ENCODE data around the gene CYB561D2. TPM values are rescaled to one million over a fixed set of nuclear protein-coding genes. Genes with fewer than 3 reads are reported as not detected.

The CYB561D2 gene
- polyA plus RNA-seq, 3 donors, result 13.2 to 25.3 (median 19.7) TPM

Other genes starting within 250 kb of the CYB561D2 start
- 10 to 100 TPM in 2 of 3 donors, 1 to 10 TPM in 1; 5.5 to 35.5 (median 23.8) TPM for gene SEMA3F, start 195.5 kb upstream of the CYB561D2 start, polyA plus RNA-seq
- under 1 TPM in 1 of 3 donors, not detected in 2; 0.13 TPM for gene GNAT1, start 159.3 kb upstream of the CYB561D2 start, polyA plus RNA-seq
- gene SLC38A3, start 145.6 kb upstream of the CYB561D2 start, polyA plus RNA-seq, result 10 to 100 TPM in 1 of 3 donors, under 1 TPM in 1, not detected in 1; 0.34 to 22.0 TPM
- 100 to 1,000 TPM in 2 of 3 donors, 10 to 100 TPM in 1; 53.4 to 242 (median 211) TPM for gene GNAI2, start 114.7 kb upstream of the CYB561D2 start, polyA plus RNA-seq
- gene SEMA3B, start 81.7 kb upstream of the CYB561D2 start, polyA plus RNA-seq, result 10 to 100 TPM; 17.9 to 29.2 (median 21.1) TPM
- under 1 TPM in 2 of 3 donors, not detected in 1; 0.15 TPM for gene LSMEM2, start 71.8 kb upstream of the CYB561D2 start, polyA plus RNA-seq
- gene IFRD2, start 58.4 kb upstream of the CYB561D2 start, polyA plus RNA-seq, result 100 to 1,000 TPM in 1 of 3 donors, 10 to 100 TPM in 2; 54.3 to 114 (median 77.3) TPM
- 1 to 10 TPM; 1.7 to 4.0 (median 2.5) TPM for gene HYAL3, start 51.5 kb upstream of the CYB561D2 start, polyA plus RNA-seq
- 10 to 100 TPM in 1 of 3 donors, 1 to 10 TPM in 2; 7.0 to 14.4 (median 7.6) TPM for gene NAA80, start 51.5 kb upstream of the CYB561D2 start, polyA plus RNA-seq
- 10 to 100 TPM in 2 of 3 donors, 1 to 10 TPM in 1; 6.3 to 19.0 (median 14.9) TPM for gene HYAL1, start 47.3 kb upstream of the CYB561D2 start, polyA plus RNA-seq
- 100 to 1,000 TPM in 1 of 3 donors, 10 to 100 TPM in 2; 29.0 to 140 (median 80.3) TPM for gene HYAL2, start 28.1 kb upstream of the CYB561D2 start, polyA plus RNA-seq
- 10 to 100 TPM; 26.3 to 56.5 (median 31.2) TPM for gene TUSC2, start 22.6 kb upstream of the CYB561D2 start, polyA plus RNA-seq
- gene RASSF1, start 10.0 kb upstream of the CYB561D2 start, polyA plus RNA-seq, result 10 to 100 TPM; 39.4 to 44.6 (median 43.7) TPM
- 1 to 10 TPM in 1 of 3 donors, under 1 TPM in 1, not detected in 1; 0.28 to 1.1 TPM for gene ZMYND10, start 5.1 kb upstream of the CYB561D2 start, polyA plus RNA-seq
- 10 to 100 TPM; 13.1 to 23.9 (median 14.5) TPM for gene NPRL2, start 87 bp upstream of the CYB561D2 start, polyA plus RNA-seq
- 10 to 100 TPM; 13.5 to 39.1 (median 23.4) TPM for gene TMEM115, start 8.7 kb downstream of the CYB561D2 start, polyA plus RNA-seq
- 1 to 10 TPM in 1 of 3 donors, under 1 TPM in 2; 0.56 to 1.7 (median 0.68) TPM for gene CACNA2D2, start 152.8 kb downstream of the CYB561D2 start, polyA plus RNA-seq
- 1 to 10 TPM; 5.5 to 8.2 (median 6.9) TPM for gene C3orf18, start 216.9 kb downstream of the CYB561D2 start, polyA plus RNA-seq
- 10 to 100 TPM; 12.2 to 20.8 (median 12.6) TPM for gene HEMK1, start 218.7 kb downstream of the CYB561D2 start, polyA plus RNA-seq